Esophagus muscularis mucosa (tissue), 4 donors: ENCODE data around the gene HAAO. TPM values are rescaled to one million over a fixed set of nuclear protein-coding genes. Genes with fewer than 3 reads are reported as not detected.

ENCODE experiments used
- DNase-seq: peaks from one replicate; pipeline ENCODE4 v3.0.0-alpha.2; 2017; ENCODE audit errors: extremely low spot score
- H3K27ac ChIP-seq, 4 donors: fragments of 200-600 bp; sonication (generic); replicated peaks in 1 of 4; 1 replicate in 3 of 4; 2 replicates in 1 of 4; pipeline ENCODE4 v1.5.1; 2016 to 2019; ENCODE audit warnings: mild to moderate bottlenecking in 1 of 4
- H3K27me3 ChIP-seq, 4 donors: fragments of 200-600 bp; sonication (generic); one replicate each; pipeline versions ENCODE4 v1.5.1 to v1.6.0; 2016 to 2019
- H3K36me3 ChIP-seq, 4 donors: fragments of 200-600 bp; sonication (generic); one replicate each; pipeline ENCODE4 v1.5.1; 2016 to 2019
- H3K4me1 ChIP-seq, 4 donors: fragments of 200-600 bp; sonication (generic); one replicate each; pipeline ENCODE4 v1.5.1; 2016 to 2019
- H3K4me3 ChIP-seq, 4 donors: fragments of 200-600 bp; sonication (generic); 1 replicate in 2 of 4; 2 replicates in 2 of 4; pipeline ENCODE4 v1.5.1; 2016 to 2019; ENCODE audit warnings: mild to moderate bottlenecking in 4 of 4, moderate library complexity in 1 of 4
- H3K9me3 ChIP-seq, 4 donors: fragments of 200-600 bp; sonication (generic); 1 replicate in 3 of 4; 2 replicates in 1 of 4; pipeline ENCODE4 v1.5.1; 2016 to 2019
- CTCF ChIP-seq, 3 experiments: fragments of 200-600 bp in 2 of 3; fragments of 450-650 bp in 1 of 3; sonication (generic) in 2 of 3; IDR thresholded peaks; one replicate each; pipeline ENCODE4 v1.5.1; 2017 to 2019; ENCODE audit warnings: antibody characterized with exemption in 3 of 3, mild to moderate bottlenecking in 2 of 3, moderate library complexity in 1 of 3
- EP300 ChIP-seq: sonication (generic); formaldehyde crosslinking; IDR thresholded peaks from one replicate; pipeline ENCODE4 v1.6.1; 2017; ENCODE audit warnings: antibody characterized with exemption
- POLR2A ChIP-seq: fragments of 450-650 bp; IDR thresholded peaks from one replicate; pipeline ENCODE4 v1.6.1; 2017; ENCODE audit warnings: antibody characterized with exemption, moderate library complexity, mild to moderate bottlenecking, low read depth
- POLR2AphosphoS5 ChIP-seq, 2 donors: sonication (generic); formaldehyde crosslinking; IDR thresholded peaks; one replicate each; pipeline ENCODE4 v1.6.1; 2017; ENCODE audit warnings: antibody characterized with exemption in 2 of 2
- WGBS: methylation state at CpG from one replicate; pipeline ENCODE4 v1.1.5; 2018; 5-methylcytosine and 5-hydroxymethylcytosine counted together
- intact Hi-C: fragments of 100-400 bp; cut with DNase I; formaldehyde crosslinking; loops from one replicate; pipeline ENCODE4 v1.15.1; 2023
- total RNA-seq, 4 donors: library from RNA; depleted of rRNA; stranded (reverse); fragments of >200 nt; gene quantifications; one replicate each; pipeline versions ENCODE4 v1.1.0 to v1.2.1, GENCODE V29; 2016

Gene HAAO
- total RNA-seq, 4 donors from 2014 or later: 2.9 to 4.8 (median 4.0) TPM

- DNase-seq: no peak
- no peak for TF ChIP-seq POLR2A
- H3K9me3 ChIP-seq: peaks cover 0 to 5% (median 2%) of the 10 kb centered on the region in 4 donors
- no peaks in the 10 kb centered on the region for H3K27me3 ChIP-seq
- H3K4me1 ChIP-seq: peaks cover 2 to 14% (median 8%) of the 10 kb centered on the region in 4 donors
- H3K36me3 ChIP-seq: peaks cover 0 to 27% (median 2%) of the 10 kb centered on the region in 4 donors
- no peak overlapping the region for H3K4me3 ChIP-seq
- intact Hi-C loops: no loop called here
- WGBS: 88% methylated on average over 2 of the region's 2 CpGs
- no peak overlapping the region for H3K27ac ChIP-seq
Observed at GRCh38 chr2:42724886-42725285, 67.5 kb downstream of the HAAO start.

- H3K9me3 ChIP-seq: no peaks in the 10 kb centered on the region
- no peak overlapping the region for H3K27ac ChIP-seq
- no peak overlapping the region for H3K4me3 ChIP-seq
- peaks cover 2 to 14% (median 8%) of the 10 kb centered on the region in 4 donors for H3K4me1 ChIP-seq
- no peak for DNase-seq
- intact Hi-C loops: no loop called here
- H3K27me3 ChIP-seq: no peaks in the 10 kb centered on the region
- peaks cover 0 to 27% (median 2%) of the 10 kb centered on the region in 4 donors for H3K36me3 ChIP-seq
- TF ChIP-seq POLR2AphosphoS5 (IDR thresholded peaks at IDR 0.05) (no peak), POLR2A (no peak), CTCF (IDR thresholded peaks at IDR 0.05) (no peak), EP300 (no peak)
Observed at GRCh38 chr2:42723465-42723864, 68.9 kb downstream of the HAAO start.

GRCh38 chr2:42722320-42723190 is 69.8 kb downstream of the HAAO start:
- no peak overlapping the region for H3K4me3 ChIP-seq
- H3K36me3 ChIP-seq: peaks cover 0 to 27% (median 2%) of the 10 kb centered on the region in 4 donors
- H3K27ac ChIP-seq: peak overlapping the region in 1 of 4 donors; percentile 14
- no peaks in the 10 kb centered on the region for H3K27me3 ChIP-seq
- peaks cover 2 to 14% (median 8%) of the 10 kb centered on the region in 4 donors for H3K4me1 ChIP-seq
- TF ChIP-seq POLR2AphosphoS5 (IDR thresholded peaks at IDR 0.05): no peak
- TF ChIP-seq EP300: no peak
- no peak for TF ChIP-seq POLR2A
- no peak for TF ChIP-seq CTCF (IDR thresholded peaks at IDR 0.05)
- 78% methylated on average over 7 of the region's 7 CpGs for WGBS
- DNase-seq: no peak
- intact Hi-C loops: no loop called here
- no peaks in the 10 kb centered on the region for H3K9me3 ChIP-seq

- 93% methylated on average over 2 of the region's 2 CpGs for WGBS
- H3K27me3 ChIP-seq: no peaks in the 10 kb centered on the region
- no peak overlapping the region for H3K4me3 ChIP-seq
- H3K9me3 ChIP-seq: no peaks in the 10 kb centered on the region
- no peak for DNase-seq
- peaks cover 2 to 14% (median 8%) of the 10 kb centered on the region in 4 donors for H3K4me1 ChIP-seq
- H3K27ac ChIP-seq: peak overlapping the region in 1 of 4 donors; percentile 14
- intact Hi-C loops: no loop called here
- TF ChIP-seq EP300 (no peak), POLR2AphosphoS5 (IDR thresholded peaks at IDR 0.05) (no peak), CTCF (IDR thresholded peaks at IDR 0.05) (no peak), POLR2A (no peak)
- peaks cover 0 to 21% (median 2%) of the 10 kb centered on the region in 4 donors for H3K36me3 ChIP-seq
Observed at GRCh38 chr2:42721898-42722297, 70.5 kb downstream of the HAAO start.

Other genes starting within 250 kb of the HAAO start
- gene MTA3, start 224.0 kb downstream of the HAAO start, total RNA-seq: 10 to 100 TPM; 20.5 to 27.7 (median 24.3) TPM
- 1 to 10 TPM in 1 of 4 donors, under 1 TPM in 3; 0.42 to 1.3 (median 0.61) TPM for gene OXER1, start 28.4 kb downstream of the HAAO start, total RNA-seq